ENCODE data around the gene RBMS1.
"Not testable (repeated sequence)": the region's sequence is repeated elsewhere in the genome, so short reads cannot be mapped to it uniquely, and the experiment has no call there.

RBMS1 gene

GRCh38 chr2:160469621-160470204 is 23.9 kb downstream of the RBMS1 start:
- DNase-seq: no peak

GRCh38 chr2:160469164-160469563 is 24.4 kb downstream of the RBMS1 start:
- DNase-seq: no peak

- DNase-seq: no peak
These were observed 26.5 kb downstream of the RBMS1 start for GRCh38 chr2:160467086-160467485.

- no peak for DNase-seq
These were observed 28.2 kb downstream of the RBMS1 start for GRCh38 chr2:160465406-160465805.

GRCh38 chr2:160465002-160465401 is 28.6 kb downstream of the RBMS1 start:
- no peak for DNase-seq

- DNase-seq: no peak
These were observed 29.6 kb downstream of the RBMS1 start for GRCh38 chr2:160464017-160464416.

GRCh38 chr2:160463245-160463644 is 30.4 kb downstream of the RBMS1 start:
- DNase-seq: no peak

GRCh38 chr2:160460333-160460731 is 33.3 kb downstream of the RBMS1 start:
- DNase-seq: no peak

GRCh38 chr2:160459538-160460332 is 33.9 kb downstream of the RBMS1 start:
- no peak for DNase-seq

- DNase-seq: no peak
These were observed 34.7 kb downstream of the RBMS1 start for GRCh38 chr2:160458718-160459453.

- DNase-seq: no peak
These were observed 36.0 kb downstream of the RBMS1 start for GRCh38 chr2:160457588-160457987.

- DNase-seq: no peak
These were observed 39.4 kb downstream of the RBMS1 start for GRCh38 chr2:160454070-160454797.

- DNase-seq: no peak
These were observed 40.3 kb downstream of the RBMS1 start for GRCh38 chr2:160453111-160453820.

- DNase-seq: no peak
These were observed 43.1 kb downstream of the RBMS1 start for GRCh38 chr2:160450486-160450885.

GRCh38 chr2:160448821-160449220 is 44.8 kb downstream of the RBMS1 start:
- not testable (repeated sequence) for DNase-seq

- no peak for DNase-seq
These were observed 47.9 kb downstream of the RBMS1 start for GRCh38 chr2:160445673-160446072.

- DNase-seq: no peak
These were observed 51.0 kb downstream of the RBMS1 start for GRCh38 chr2:160442603-160443002.

GRCh38 chr2:160440888-160441287 is 52.7 kb downstream of the RBMS1 start:
- DNase-seq: no peak

- DNase-seq: not testable (repeated sequence)
These were observed 54.6 kb downstream of the RBMS1 start for GRCh38 chr2:160439038-160439437.

- DNase-seq: no peak
These were observed 56.3 kb downstream of the RBMS1 start for GRCh38 chr2:160437273-160437672.

- no peak for DNase-seq
These were observed 59.2 kb downstream of the RBMS1 start for GRCh38 chr2:160434254-160434948.

Data from C1 segment of cervical spinal cord (tissue), 14 donors.